ENCODE results near the gene NOP53.

GRCh38 chr19:47723581-47723940 is 21.8 kb upstream of the NOP53 start:
- TF ChIP-seq CTCF (IDR thresholded peaks at IDR 0.05) (no peak), POLR2A (IDR thresholded peaks at IDR 0.05) (no peak)

Measured in right lobe of liver (tissue), 4 donors.